Activated T-helper 1 cell treated with anti-CD3 and anti-CD28 coated beads, Interleukin-12 subunit alpha, Interleukin-12 subunit beta, Interleukin-2, Interleukin-4 antibody, amounts not matched to agents 30 ng/mL and 10 ng/mL and 1 ng/mL, durations not matched to agents 14 hours and 24 hours and 36 hours (primary cell): ENCODE data around the gene HCRT. TPM values are rescaled to one million over a fixed set of nuclear protein-coding genes. Genes with fewer than 3 reads are reported as not detected.
"Not testable (repeated sequence)": the region's sequence is repeated elsewhere in the genome, so short reads cannot be mapped to it uniquely, and the experiment has no call there.

Experiments
- DNase-seq: peaks from one replicate; pipeline ENCODE4 v3.0.0; 2021; ENCODE audit warnings: low spot score
- H3K27ac Mint-ChIP-seq: one replicate; pipeline ENCODE4 v1.8.0; 2021; ENCODE audit warnings: mild to moderate bottlenecking, mixed read lengths
- H3K27me3 Mint-ChIP-seq: one replicate; pipeline ENCODE4 v1.8.0; 2022; ENCODE audit warnings: mild to moderate bottlenecking, moderate library complexity, mixed read lengths; ENCODE audit not compliant: insufficient read depth
- H3K36me3 Mint-ChIP-seq: one replicate; pipeline ENCODE4 v1.8.0; 2021; ENCODE audit warnings: low read depth, mixed read lengths
- H3K4me1 Mint-ChIP-seq: one replicate; pipeline ENCODE4 v1.8.0; 2021; ENCODE audit warnings: low read depth, mixed read lengths
- H3K4me3 Mint-ChIP-seq: one replicate; pipeline ENCODE4 v1.8.0; 2021; ENCODE audit warnings: mild to moderate bottlenecking, moderate library complexity, mixed read lengths
- H3K9me3 Mint-ChIP-seq: one replicate; pipeline ENCODE4 v1.8.0; 2021; ENCODE audit warnings: mixed read lengths
- intact Hi-C: fragments of 100-400 bp; cut with micrococcal nuclease; formaldehyde crosslinking; loops from one replicate; pipeline ENCODE4 v1.15.1; 2024
- total RNA-seq: library from RNA; stranded (reverse); gene quantifications from 2 replicates; pipeline ENCODE4 v1.2.3, GENCODE V29; 2022

HCRT gene, protein sequence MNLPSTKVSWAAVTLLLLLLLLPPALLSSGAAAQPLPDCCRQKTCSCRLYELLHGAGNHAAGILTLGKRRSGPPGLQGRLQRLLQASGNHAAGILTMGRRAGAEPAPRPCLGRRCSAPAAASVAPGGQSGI
- not detected in 2 replicates for total RNA-seq

GRCh38 chr17:42184713-42185620 lies at the start of gene HCRT:
Gene HCRT, minus strand, starts transcription at chr17:42185452. Its CDS starts 87 bp downstream, at chr17:42185365.
- H3K4me1 Mint-ChIP-seq: peaks cover 40% of the 10 kb centered on the region
- H3K4me3 Mint-ChIP-seq: peak within 1 kb of the TSS; percentile 82
- DNase-seq: no peak
- H3K27me3 Mint-ChIP-seq: peaks cover 9% of the 10 kb centered on the region
- no peaks in the 10 kb centered on the region for H3K9me3 Mint-ChIP-seq
- peak within 1 kb of the TSS; percentile 85 for H3K27ac Mint-ChIP-seq
- H3K36me3 Mint-ChIP-seq: peaks cover 4% of the 10 kb centered on the region
- intact Hi-C loops: loop anchor here (2.0 to 5.0 kb wide), 5 partner anchors 64 to 272 kb away; partner anchors contain the start of genes ATP6V0A1 and STAT5A

- no peak overlapping the region for H3K4me3 Mint-ChIP-seq
- intact Hi-C loops: no loop called here
- no peaks in the 10 kb centered on the region for H3K27me3 Mint-ChIP-seq
- no peak for DNase-seq
- no peaks in the 10 kb centered on the region for H3K9me3 Mint-ChIP-seq
- peaks cover 21% of the 10 kb centered on the region for H3K4me1 Mint-ChIP-seq
- no peak overlapping the region for H3K27ac Mint-ChIP-seq
- H3K36me3 Mint-ChIP-seq: peaks cover 27% of the 10 kb centered on the region
Measured at GRCh38 chr17:42233994-42234393, 48.7 kb upstream of the HCRT start.

DNA sequence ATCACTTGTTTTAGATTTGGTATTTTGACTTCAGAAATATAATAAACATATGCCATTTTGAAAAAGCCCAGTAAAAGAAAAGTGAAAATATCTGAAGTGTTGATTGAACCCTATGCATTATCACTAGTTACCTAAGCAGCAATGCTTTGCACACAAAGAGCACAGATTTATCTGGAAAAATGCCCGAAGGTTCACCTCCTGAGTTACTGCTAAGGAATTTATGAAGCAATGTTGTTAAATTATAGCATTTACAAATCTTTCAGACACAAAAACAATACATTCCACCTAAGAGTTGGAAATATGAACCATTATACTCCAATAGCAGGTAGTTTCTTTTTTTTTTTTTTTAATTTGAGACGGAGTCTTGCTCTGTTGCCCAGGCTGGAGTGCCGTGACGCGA lies 47.9 kb upstream of the HCRT start:
- intact Hi-C loops: no loop called here
- H3K4me3 Mint-ChIP-seq: no peak overlapping the region
- no peak for DNase-seq

GRCh38 chr17:42230225-42230624 lies 45.0 kb upstream of the HCRT start:
- H3K27ac Mint-ChIP-seq: no peak overlapping the region
- H3K4me1 Mint-ChIP-seq: peaks cover 23% of the 10 kb centered on the region
- H3K9me3 Mint-ChIP-seq: no peaks in the 10 kb centered on the region
- H3K4me3 Mint-ChIP-seq: no peak overlapping the region
- peaks cover 38% of the 10 kb centered on the region for H3K36me3 Mint-ChIP-seq
- intact Hi-C loops: loop anchor here (2.0 kb wide), 1 partner anchor 19 kb away; no protein-coding TSS in a partner anchor
- DNase-seq: no peak
- H3K27me3 Mint-ChIP-seq: no peaks in the 10 kb centered on the region

More for the DNA sequence above, 47.9 kb upstream of the HCRT start:
- H3K27ac Mint-ChIP-seq: no peak overlapping the region
- no peaks in the 10 kb centered on the region for H3K9me3 Mint-ChIP-seq
- H3K36me3 Mint-ChIP-seq: peaks cover 30% of the 10 kb centered on the region
- H3K4me1 Mint-ChIP-seq: peaks cover 25% of the 10 kb centered on the region
- no peaks in the 10 kb centered on the region for H3K27me3 Mint-ChIP-seq

DNA sequence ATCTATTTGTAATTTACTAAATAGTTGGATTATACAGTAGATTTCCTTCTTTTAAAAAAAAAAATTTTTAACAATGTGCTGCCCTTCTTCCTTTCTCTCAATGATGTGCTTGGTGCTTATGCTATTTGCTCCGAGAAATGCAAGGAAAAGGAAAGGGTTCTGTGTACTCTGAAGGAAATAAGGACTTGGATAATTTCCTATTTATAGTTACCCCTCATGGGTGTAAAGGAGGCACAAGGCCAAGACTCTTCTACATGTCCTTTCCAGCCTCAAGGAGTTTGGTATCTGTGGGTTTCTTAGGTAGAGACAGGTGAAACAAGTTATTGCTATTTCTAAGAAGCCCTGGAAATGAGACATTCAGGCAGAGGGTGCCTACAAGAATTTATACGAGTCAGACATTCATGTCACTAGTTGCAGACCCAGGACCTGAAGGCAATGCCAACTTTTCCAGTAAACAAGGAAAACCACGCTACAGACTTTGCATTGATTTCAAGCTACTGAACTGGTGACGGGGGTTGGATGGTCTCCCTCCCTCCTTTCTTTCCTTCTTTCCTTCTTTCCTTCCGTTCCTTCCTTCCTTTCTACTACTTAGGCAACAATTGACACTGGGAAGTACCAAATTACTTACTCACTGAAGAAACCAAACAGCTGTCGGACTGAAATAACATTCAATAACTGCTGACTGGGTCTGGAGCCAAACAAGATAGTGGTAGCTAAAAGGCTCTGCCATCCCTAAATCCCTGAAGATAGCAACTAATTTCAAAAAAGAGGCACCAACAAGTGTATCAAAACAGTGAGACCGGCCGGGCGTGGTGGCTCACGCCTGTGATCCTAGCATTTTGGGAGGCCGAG lies 42.8 kb upstream of the HCRT start:
- H3K9me3 Mint-ChIP-seq: no peaks in the 10 kb centered on the region
- no peak for DNase-seq
- H3K27me3 Mint-ChIP-seq: no peaks in the 10 kb centered on the region
- intact Hi-C loops: no loop called here
- peaks cover 13% of the 10 kb centered on the region for H3K4me1 Mint-ChIP-seq
- H3K36me3 Mint-ChIP-seq: peaks cover 36% of the 10 kb centered on the region
- peak overlapping the region; percentile 71 for H3K27ac Mint-ChIP-seq
- no peak overlapping the region for H3K4me3 Mint-ChIP-seq

- Mint-ChIP-seq H3K36me3 (peaks cover 39% of the 10 kb centered on the region), H3K27ac (no peak overlapping the region), H3K9me3 (no peaks in the 10 kb centered on the region), H3K27me3 (no peaks in the 10 kb centered on the region), H3K4me3 (no peak overlapping the region), H3K4me1 (peaks cover 13% of the 10 kb centered on the region)
- no peak for DNase-seq
- intact Hi-C loops: no loop called here
Measured at GRCh38 chr17:42225646-42226045, 40.4 kb upstream of the HCRT start.

GRCh38 chr17:42224651-42225050 lies 39.4 kb upstream of the HCRT start:
- Mint-ChIP-seq H3K27me3 (no peaks in the 10 kb centered on the region), H3K4me1 (peaks cover 6% of the 10 kb centered on the region), H3K27ac (peak overlapping the region; percentile 40), H3K9me3 (no peaks in the 10 kb centered on the region), H3K4me3 (no peak overlapping the region), H3K36me3 (peaks cover 37% of the 10 kb centered on the region)
- no peak for DNase-seq
- intact Hi-C loops: no loop called here

GRCh38 chr17:42221886-42222745 lies 36.9 kb upstream of the HCRT start:
- Mint-ChIP-seq H3K4me1 (no peaks in the 10 kb centered on the region), H3K9me3 (no peaks in the 10 kb centered on the region), H3K27me3 (no peaks in the 10 kb centered on the region), H3K27ac (peak overlapping the region; percentile 46), H3K4me3 (no peak overlapping the region), H3K36me3 (peaks cover 33% of the 10 kb centered on the region)
- intact Hi-C loops: loop anchor here (1.0 to 2.0 kb wide), 3 partner anchors 67 to 184 kb away; no protein-coding TSS in a partner anchor
- peak; percentile 38 for DNase-seq

DNA sequence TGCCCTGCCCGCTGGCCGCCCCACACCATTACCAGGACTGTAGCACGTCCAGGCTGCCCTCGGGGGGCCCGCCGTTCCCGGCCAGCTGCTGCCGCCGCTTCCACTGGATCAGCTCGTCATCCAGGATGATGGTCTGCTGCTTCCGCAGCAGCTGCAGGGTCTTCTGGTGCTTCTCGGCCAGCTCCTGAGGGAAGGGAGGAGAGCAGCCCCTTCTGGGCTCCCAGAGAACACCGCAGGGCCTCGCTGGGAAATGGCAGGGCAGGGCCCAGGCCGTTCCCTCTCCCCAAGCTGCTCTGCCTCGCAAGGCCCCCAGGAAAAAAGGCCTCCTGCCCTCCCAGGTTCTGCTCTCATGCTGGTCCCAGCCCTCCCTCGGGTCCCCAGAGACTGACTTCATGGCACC lies 34.0 kb upstream of the HCRT start:
- H3K4me1 Mint-ChIP-seq, DNase-seq, H3K9me3 Mint-ChIP-seq, intact Hi-C loops, H3K27ac Mint-ChIP-seq, H3K27me3 Mint-ChIP-seq, H3K4me3 Mint-ChIP-seq: not testable (repeated sequence)
- peaks cover 45% of the 10 kb centered on the region for H3K36me3 Mint-ChIP-seq

- Mint-ChIP-seq H3K36me3 (peaks cover 61% of the 10 kb centered on the region), H3K9me3 (no peaks in the 10 kb centered on the region)
Measured at GRCh38 chr17:42214156-42214555, 28.9 kb upstream of the HCRT start.

DNA sequence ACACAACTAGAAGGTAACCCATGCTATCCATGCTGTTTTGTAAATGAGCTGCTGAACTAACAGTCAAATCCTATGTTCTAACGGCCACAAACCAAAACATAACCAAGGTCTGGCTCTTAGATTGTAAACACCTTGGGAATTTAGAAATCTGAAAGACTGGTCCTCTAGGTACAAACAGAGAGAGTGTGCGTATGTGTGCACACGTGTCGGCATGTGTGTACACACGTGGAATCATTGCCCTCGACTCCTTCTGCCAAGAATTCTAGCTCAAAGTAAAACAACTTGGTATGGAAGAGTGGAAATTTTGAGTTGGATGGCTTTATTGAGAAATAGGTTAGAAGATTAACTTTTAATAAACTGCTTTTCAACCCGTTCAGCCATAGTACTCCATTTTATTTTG lies 27.1 kb upstream of the HCRT start:
- DNase-seq: no peak
- intact Hi-C loops: no loop called here
- Mint-ChIP-seq H3K4me1 (no peaks in the 10 kb centered on the region), H3K27me3 (no peaks in the 10 kb centered on the region), H3K27ac (no peak overlapping the region), H3K4me3 (no peak overlapping the region), H3K9me3 (no peaks in the 10 kb centered on the region), H3K36me3 (peaks cover 59% of the 10 kb centered on the region)

More at GRCh38 chr17:42214156-42214555, 28.9 kb upstream of the HCRT start:
- Mint-ChIP-seq H3K27me3 (no peaks in the 10 kb centered on the region), H3K27ac (no peak overlapping the region), H3K4me1 (no peaks in the 10 kb centered on the region), H3K4me3 (no peak overlapping the region)
- DNase-seq: no peak
- intact Hi-C loops: no loop called here

DNA sequence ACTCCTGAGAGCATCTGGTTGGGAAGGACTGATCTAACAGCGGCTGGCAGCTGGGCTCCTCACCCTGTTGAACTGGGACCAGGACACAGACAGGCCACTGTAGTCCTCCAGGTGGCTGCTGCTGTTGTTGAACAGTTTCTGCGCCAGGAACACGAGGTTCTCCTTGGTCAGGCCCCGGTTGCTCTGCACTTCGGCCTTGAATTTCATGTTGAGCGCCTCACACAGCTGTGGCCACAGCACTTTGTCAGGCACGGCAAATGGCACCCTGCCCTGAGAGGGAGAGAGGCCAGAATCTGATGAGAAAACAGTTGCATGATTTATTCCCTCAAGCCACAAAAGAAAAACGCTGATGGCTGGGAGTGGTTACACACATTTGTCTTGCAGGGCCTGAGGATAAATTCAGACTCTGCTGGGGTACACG lies 26.7 kb upstream of the HCRT start:
- intact Hi-C loops, H3K4me3 Mint-ChIP-seq, H3K27me3 Mint-ChIP-seq, H3K9me3 Mint-ChIP-seq, DNase-seq, H3K4me1 Mint-ChIP-seq, H3K27ac Mint-ChIP-seq: not testable (repeated sequence)
- peaks cover 58% of the 10 kb centered on the region for H3K36me3 Mint-ChIP-seq
